Inferior parietal cortex (tissue), 1 donor: ENCODE data around the gene KIN.
"Not testable (repeated sequence)": the region's sequence is repeated elsewhere in the genome, so short reads cannot be mapped to it uniquely, and the experiment has no call there.

Source experiments
- DNase-seq: peaks from one replicate; pipeline ENCODE4 v3.0.0-alpha.2; 2016; ENCODE audit errors: extremely low spot score

KIN gene

DNA sequence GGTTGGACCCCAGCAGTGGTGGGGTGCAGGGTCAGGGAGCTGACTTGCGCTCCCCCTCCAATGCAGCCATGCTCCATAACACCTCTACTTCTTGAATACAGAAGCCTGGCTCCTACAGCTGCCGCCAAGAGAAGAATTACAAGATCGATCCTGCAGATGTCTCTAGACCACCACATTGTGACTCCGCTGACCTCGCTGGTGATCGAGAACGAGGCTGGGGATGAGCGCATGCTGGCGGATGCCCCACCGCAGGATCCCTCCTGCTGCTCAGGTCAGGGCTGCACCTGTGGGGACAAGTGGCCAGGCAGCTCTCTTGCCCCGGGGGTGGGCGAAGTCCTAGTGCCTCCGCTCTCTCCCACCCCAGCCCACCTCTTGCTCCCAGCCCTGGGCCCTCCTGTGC lies 53.0 kb downstream of the KIN start:
- no peak for DNase-seq

DNA sequence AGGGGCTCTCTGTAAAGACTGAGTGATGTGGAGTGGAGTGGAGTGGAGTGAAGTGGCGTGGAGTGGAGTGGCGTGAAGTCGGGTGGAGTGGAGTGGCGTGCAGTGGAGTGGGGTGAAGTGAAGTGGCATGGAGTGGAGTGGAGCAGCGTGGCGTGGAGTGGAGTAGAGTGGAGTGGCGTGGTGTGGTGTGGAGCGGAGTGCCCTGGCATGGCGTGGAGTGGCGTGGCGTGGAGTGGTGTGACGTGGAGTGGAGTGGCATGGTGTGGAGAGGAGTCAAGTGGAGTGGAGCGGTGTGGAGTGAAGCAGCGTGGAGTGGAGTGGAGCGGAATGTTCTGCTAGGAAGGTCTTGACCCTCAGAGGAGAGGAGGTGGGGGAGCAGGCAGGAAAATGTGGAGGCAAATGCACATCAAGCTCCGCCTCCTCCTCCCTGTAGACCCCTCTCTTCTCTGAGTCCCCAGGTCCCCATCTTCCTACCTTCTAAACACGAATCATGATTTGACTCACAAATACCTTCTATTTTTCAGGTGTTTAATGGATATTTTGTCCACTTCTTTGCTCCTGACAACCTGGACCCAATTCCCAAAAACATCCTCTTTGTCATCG lies 64.8 kb downstream of the KIN start:
- no peak for DNase-seq

DNA sequence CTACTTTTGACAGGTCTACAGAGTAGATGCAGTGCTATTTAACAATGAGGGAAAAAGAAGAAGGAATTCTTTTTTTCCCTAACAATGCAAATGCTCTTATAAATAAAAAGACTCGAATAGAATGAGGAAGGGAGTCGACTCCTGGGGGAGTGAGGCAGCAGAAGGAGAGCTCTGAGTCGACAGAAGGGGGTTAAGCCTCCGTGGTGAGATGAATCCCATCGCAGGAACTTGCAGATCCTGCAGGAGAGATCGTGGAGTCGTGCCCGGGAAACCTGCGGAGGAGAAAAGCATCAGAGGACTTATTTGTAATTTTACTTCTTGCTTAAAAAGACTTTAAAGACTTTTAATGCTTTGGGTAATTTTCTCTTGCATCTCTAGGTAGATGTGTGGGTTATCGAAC lies 67.3 kb downstream of the KIN start:
- DNase-seq: no peak

DNA sequence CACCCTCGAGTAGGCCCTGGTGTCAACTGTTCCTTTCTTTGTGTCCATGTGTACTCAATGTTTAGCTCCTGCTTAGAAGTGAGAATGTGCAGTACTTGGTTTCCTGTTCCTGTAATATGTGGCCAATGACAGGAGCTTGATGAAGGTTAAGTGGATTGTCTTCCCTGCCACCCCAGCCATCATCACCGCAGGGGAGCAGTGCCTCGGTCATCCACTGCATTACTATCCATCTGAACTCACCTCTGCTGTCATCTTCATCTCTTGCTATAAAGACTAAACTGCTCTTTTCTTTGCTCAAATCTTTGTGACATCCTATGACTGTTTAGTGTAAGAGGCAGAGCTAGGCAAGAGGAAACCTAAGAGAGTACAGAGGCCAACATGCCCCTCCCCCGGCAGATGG lies 69.1 kb downstream of the KIN start:
- DNase-seq: no peak

DNA sequence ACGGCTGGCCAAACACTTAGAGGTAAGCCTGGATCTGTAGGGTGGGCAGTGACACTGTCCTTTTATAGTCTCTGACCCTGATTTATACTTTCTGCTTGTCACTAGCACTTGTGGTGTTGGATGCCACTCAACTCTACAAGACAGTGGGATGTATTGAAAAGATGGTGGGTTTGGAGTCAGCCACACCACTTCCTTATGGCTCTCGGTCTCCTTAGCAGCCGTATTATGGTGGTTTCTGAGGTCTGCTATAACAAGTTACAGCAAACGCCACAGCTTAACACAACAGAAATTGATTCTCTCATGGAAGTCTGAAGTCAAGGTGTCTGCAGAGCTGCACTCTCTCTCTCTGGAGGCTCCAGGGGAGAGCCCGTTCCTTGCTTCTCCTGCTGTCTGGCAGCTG lies 70.0 kb downstream of the KIN start:
- no peak for DNase-seq

DNA sequence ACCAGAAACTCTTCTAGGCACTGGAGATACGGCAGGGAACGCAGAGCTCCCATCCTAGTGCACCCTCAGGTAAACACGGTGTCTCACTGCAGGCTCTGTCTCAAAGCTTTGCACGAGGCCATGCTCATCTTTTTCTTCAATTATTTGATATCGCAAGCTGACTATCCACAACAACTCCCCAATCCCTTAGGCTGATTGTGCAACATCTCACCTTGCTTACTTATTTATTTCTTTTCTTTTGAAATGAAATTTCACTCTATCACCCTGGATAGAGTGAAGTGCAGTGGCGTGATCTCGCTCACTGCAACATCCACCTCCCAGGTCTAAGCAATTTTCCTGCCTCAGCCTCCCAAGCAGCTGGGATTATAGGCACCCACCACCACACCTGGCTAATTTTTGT lies 72.3 kb downstream of the KIN start:
- DNase-seq: no peak

DNA sequence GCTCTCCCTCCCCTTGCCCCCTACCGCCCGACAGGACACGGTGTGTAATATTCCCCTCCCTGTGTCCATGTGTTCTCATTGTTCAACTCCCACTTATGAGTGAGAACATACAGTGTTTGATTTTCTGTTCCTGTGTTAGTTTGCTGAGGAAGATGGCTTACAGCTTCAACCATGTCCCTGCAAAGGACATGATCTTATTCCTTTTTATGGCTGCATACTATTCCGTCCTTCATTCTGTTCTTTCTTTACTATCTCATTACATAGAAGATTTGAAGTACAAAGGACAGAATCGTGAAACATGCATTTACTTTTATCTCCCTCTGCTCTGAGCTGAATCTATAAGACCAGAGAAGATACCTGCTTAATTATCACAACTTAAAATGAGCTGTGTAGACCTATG lies 76.7 kb downstream of the KIN start:
- DNase-seq: not testable (repeated sequence)

DNA sequence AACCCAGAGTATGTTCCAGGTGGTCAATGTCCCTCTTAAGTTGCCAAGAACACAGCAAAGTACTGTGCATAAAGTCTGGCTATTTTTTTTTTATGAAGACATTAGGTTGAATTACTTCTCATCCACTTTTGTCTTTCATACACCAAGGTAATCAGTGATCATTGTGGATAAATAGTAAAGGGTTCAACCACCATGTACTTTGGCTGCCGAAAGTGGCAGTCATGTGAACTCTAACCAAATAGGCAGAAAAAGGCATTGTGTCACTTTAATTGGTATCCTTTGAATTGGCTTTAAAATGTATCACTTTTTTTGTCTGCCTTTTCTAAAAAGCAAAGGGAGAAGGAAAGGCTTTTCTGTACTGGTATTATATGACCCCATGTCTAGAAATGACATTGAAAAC lies 77.3 kb downstream of the KIN start:
- DNase-seq: no peak

DNA sequence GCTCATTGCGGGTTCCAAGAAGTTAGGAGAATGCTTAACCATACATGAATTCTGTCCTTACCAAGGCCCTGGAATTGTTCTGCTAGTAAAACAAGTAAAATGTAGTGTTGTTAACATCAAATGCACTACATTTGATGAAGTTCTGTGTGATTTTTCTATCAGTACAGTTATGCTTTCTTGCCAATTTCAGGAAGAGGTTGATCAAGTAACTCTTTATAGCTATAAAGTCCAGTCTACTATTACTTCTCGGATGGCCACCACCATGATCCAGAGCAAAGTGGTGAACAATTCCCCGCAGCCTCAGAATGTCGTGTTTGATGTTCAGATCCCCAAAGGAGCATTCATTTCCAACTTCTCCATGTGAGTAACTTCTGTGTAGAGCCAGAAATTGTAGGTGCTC lies 79.0 kb downstream of the KIN start:
- DNase-seq: no peak

DNA sequence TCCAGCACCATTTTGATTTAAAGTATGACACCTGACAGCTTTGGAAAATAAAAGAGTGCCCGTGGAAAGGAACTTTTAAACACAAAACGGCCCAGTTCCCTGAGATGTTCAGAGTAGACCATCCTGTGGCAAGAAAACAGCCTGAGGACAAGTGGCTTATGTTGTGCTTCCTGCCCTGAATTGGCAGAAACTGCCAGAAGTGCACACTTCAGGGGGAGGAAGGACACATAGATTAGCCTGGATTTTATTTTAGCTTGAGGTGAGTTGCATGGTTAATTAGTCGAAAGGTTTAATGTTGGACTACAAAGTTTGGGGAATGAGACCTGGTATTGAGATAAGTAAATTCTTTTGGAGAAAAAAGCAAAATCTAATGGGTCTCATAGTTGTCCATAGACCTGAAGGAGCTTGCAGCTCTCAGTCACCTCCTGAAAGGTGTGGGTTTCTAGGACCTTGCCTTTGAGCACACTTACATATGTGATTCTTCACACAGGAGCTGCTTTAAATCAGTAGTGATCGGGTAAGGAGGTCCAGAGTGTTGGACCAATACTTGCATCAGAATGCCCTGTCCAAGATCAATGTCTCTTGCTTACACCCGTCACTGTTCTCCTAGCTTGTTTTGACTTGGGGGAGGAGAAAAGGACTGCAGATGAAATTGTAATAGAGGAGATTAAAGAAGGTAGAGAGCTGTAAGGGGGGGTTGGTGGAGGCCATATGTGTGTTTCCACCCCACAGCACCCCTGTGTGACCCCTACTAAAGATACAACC lies 79.8 kb downstream of the KIN start:
- no peak for DNase-seq

DNA sequence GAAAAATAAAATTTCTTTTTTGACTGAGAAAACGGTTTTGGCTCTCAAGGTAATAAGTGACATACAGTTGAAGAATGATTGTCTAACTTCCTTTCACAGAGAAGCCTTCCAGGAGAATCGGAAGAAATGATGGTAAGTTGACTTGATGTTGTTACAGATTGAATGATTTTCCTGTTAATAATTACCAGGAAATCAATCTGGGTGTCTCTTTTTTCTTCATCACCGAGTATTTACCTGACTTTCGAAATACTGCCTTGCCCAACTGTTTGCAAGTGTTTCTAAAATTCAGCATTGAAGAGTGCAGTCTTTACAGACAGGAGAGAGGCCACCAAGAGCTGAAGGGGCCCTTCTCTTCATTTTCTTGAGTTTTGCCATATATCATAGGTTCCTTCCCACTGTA lies 80.7 kb downstream of the KIN start:
- DNase-seq: no peak

DNA sequence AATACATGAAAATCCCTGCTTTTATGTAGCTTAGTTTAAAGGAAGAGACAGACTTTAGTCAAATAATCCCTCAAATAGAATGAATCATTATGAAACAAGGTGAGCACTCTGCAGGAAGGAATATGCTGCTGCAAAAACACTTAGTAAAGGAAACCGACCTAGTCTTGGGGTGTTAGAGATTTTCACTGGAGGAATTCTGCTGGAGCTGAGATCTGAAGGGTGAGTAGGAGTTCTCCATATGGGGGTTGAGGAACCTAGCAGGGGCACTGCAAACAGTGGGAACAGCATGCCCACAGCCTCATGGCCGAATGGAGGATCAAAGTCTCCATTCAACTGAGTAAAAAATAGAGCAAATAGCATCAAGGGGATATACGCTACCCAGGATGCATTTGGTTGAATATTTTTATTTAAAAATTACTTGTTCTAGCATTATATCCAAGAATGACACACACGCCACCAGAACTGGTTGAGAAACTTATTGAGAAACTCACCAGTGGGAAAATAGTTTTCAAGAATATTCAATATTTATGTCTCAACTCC lies 81.2 kb downstream of the KIN start:
- no peak for DNase-seq

DNA sequence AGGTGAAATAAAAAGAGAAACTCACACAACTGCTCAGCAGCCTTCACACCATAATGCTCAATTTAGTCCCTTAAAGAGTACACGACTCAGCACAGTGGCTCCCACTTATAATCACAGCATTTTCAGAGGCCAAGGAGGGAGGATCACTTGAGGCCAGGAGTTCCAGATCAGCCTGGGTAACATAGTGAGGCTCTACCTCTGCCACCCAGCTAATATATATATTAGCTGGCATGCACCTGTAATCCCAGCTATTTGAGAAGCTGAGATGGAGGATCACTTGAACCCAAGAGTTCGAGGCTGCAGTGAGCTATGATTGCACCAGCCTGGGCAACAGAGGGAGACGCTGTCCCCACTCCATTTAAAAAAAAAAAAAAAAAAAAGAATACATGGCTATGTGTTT lies 82.5 kb downstream of the KIN start:
- no peak for DNase-seq

DNA sequence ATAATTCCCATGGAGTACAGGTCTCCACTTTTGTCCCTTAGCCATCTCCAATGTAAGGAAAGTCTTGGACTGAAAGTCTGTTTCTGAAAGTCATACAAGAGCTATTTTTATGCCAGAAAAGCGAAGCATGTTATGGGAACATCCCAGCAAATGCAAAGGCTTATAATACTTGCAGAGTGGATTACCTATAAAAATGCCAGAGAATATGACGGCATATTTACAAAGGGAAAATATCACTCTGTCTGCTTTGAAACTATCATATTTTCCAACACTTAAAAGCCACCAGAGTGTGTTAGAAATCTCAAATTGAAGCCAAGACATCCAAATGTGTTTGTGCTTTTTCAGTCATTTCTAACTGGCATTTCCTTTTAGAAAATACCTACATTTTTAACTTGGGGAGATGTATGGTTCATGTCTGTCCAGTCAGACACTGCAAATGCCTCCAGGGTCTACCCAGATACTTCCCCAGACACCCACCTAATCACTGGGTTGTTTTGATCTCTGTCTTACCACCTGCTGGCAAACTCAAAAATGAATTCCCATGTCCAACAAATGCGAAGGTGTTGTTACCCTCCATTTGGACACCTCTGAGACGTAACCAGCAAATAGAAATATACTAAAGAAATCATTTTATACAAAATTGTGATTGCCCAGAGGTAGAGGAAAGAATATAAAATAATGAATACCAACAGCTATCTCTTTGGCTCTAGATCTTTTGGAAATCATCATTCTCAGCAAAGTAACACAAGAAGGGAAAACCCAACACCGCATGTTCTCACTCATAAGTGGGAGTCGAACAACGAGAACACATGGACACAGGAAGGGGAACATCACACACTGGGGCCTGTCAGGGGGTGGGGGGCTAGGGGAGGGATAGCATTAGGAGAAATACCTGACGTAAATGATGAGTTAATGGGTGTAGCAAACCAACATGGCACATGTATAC lies 83.4 kb downstream of the KIN start:
- no peak for DNase-seq

DNA sequence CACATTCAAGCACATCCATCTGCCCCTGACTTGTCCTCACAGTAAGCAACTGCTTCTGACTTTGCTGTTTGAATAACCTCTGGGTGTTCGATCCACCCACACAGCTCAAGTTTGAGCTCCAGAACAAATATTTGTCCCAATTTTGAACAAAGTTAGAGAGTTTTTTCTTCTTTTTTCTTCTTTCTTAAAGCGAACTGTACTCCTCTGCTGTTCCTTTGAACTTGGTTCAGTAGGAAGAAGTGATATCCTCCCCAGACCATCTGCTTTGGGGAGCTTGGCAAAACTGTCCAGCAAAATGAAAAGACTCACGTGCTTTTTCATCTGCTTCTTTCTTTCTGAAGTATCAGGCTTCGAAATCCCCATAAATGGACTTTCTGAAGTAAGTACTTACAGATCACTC lies 84.7 kb downstream of the KIN start, which contains the start of gene ITIH2:
ITIH2 (plus strand) TSS at position 177 of the 400 bp plus-strand sequence; CDS start at position 296, 119 bp downstream.
- DNase-seq: no peak

DNA sequence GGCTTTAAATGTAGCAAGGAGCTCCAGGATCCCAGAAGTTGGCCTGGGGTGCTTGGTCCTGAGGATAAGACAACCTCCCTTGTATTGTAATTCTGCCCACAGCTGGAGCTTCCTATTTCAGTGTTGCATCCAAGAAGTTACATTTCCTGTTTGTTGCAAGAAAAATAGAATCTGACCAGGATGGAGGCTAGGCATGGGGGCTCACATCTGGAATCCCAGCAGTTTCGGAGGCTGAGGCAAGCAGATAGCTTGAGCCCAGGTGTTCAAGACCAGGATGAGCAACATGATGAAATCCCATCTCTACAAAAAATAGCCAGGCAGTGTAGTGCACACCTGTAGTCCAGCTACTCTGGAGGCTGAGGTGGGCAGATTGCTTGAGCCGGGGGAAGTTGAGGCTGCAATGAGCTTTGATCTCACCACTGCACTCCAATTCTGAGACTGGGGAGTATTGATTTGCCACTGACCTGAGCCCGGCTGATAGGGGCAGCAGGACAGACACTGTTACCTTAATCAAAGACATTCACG lies 85.4 kb downstream of the KIN start:
- no peak for DNase-seq

DNA sequence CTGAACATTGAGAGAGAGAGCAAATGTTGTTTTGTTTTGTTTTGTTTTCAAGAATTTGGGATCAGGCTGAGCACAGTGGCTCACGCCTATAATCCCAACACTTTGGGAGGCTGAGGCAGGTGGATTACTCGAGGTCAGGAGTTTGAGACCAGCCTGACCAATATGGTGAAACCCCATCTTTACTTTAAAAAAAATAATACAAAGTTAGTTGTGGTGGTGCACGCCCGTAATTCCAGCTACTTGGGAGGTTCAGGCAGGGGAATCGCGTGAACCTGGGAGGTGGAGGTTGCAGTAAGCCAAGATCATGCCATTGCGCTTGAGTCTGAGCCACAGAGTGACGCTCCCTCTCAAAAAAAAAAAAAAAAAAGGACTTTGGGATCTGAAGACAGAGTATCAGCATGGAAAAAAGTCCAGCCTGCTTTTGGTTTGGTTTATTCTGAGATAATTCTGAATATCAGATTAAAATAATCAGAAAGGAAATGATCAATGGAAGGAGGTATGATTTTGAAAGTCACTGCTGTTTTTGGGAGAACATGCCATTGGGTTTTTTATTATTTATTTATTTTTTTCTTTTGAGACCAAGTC lies 86.5 kb downstream of the KIN start:
- no peak for DNase-seq
